Mesothelial cell of epicardium (in vitro differentiated cells): ENCODE measurements around the gene AHNAK. TPM values are rescaled to one million over a fixed set of nuclear protein-coding genes. Genes with fewer than 3 reads are reported as not detected.
A peak's percentile ranks its signal among the peaks of the same experiment; 100 is the strongest.

Experiments
- DNase-seq, 2 experiments: peaks; one replicate each; pipeline ENCODE4 v3.0.0; 2021; ENCODE audit warnings: low spot score in 2 of 2; ENCODE audit not compliant: unreplicated experiment in 2 of 2
- H3K27ac Mint-ChIP-seq: 2 replicates; pipeline ENCODE4 v1.8.0; 2021; ENCODE audit warnings: mixed read lengths
- H3K27me3 Mint-ChIP-seq: 2 replicates; pipeline ENCODE4 v1.8.0; 2021; ENCODE audit warnings: low read depth, mixed read lengths
- H3K36me3 Mint-ChIP-seq: 2 replicates; pipeline ENCODE4 v1.8.0; 2021; ENCODE audit warnings: mixed read lengths
- H3K4me1 Mint-ChIP-seq: 2 replicates; pipeline ENCODE4 v1.8.0; 2021; ENCODE audit warnings: mixed read lengths
- H3K4me3 Mint-ChIP-seq: 2 replicates; pipeline ENCODE4 v1.8.0; 2021; ENCODE audit warnings: mild to moderate bottlenecking, moderate library complexity, mixed read lengths
- H3K9me3 Mint-ChIP-seq: 2 replicates; pipeline ENCODE4 v1.8.0; 2021; ENCODE audit warnings: mixed read lengths
- total RNA-seq: library from RNA; stranded (reverse); gene quantifications from 3 replicates; pipeline ENCODE4 v1.2.1, GENCODE V29; 2021
- TF ChIP-seq, protein P1 (sequence below): fragments of 200-600 bp; sonication (generic); IDR thresholded peaks from one replicate; pipeline ENCODE4 v1.5.0; 2021; ENCODE audit warnings: antibody characterized with exemption; ENCODE audit not compliant: unreplicated experiment

The AHNAK gene
- total RNA-seq, 1 donor from 2014 or later: 481 TPM

DNA sequence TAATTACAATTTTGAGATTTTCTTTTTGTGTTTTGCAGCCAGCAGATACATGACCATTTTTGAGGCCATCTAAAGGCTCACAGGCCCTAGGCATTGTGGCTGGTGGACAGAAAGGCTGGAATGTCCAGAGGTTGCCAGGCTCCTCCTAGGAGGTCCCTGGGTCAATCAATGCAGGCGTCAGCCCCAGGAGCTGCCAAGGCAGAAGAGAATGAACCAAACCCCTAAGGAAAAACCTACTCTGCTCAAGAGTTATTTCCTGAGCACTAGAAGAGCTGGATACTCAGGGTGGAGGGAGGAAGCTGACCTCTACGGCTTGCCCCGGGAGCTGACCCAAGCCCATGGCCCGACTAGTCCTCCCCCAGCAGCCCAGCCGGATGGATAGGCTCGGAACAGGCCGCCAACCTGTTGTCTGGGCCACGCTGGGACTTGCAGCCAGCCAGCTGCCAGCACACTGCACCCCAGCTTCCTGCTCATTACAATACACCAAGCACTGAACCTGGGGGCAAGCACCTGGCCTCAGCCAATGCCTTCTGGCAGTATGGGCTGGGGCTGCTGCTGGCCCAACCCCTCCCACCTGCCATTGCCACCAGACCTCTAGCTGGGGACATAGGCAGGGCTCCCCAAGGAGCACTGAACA is 133.4 kb downstream of the AHNAK start:
- Mint-ChIP-seq H3K36me3 (no peaks in the 10 kb centered on the region), H3K4me1 (peaks cover 11% of the 10 kb centered on the region), H3K4me3 (no peak overlapping the region), H3K27ac (no peak overlapping the region), H3K9me3 (no peaks in the 10 kb centered on the region), H3K27me3 (no peaks in the 10 kb centered on the region)
- TF ChIP-seq, protein P1, sequence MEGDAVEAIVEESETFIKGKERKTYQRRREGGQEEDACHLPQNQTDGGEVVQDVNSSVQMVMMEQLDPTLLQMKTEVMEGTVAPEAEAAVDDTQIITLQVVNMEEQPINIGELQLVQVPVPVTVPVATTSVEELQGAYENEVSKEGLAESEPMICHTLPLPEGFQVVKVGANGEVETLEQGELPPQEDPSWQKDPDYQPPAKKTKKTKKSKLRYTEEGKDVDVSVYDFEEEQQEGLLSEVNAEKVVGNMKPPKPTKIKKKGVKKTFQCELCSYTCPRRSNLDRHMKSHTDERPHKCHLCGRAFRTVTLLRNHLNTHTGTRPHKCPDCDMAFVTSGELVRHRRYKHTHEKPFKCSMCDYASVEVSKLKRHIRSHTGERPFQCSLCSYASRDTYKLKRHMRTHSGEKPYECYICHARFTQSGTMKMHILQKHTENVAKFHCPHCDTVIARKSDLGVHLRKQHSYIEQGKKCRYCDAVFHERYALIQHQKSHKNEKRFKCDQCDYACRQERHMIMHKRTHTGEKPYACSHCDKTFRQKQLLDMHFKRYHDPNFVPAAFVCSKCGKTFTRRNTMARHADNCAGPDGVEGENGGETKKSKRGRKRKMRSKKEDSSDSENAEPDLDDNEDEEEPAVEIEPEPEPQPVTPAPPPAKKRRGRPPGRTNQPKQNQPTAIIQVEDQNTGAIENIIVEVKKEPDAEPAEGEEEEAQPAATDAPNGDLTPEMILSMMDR: no peak
- no peak for DNase-seq

DNA sequence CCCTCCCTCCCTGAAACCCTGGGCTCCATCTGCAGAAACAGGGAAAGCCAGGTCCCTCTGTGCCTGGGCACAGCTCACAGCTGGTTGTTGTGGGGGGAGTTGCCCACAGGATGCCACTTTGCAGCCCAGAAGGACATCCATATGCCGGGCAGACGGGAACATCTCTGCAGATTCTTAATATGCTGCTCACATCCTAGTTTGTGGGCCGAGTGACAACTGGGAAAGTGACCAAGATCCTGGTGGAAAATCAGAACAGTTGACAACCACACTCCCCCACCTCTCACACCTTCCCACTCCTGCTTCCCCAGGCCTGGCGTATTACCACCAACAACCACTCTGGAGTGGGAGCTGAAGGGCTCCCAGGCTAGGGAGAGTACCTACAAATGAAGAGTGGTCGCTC is 135.1 kb downstream of the AHNAK start:
- DNase-seq: no peak
- H3K27me3 Mint-ChIP-seq: no peaks in the 10 kb centered on the region
- TF ChIP-seq, protein P1: no peak
- H3K4me1 Mint-ChIP-seq: peaks cover 6% of the 10 kb centered on the region
- no peak overlapping the region for H3K4me3 Mint-ChIP-seq
- H3K36me3 Mint-ChIP-seq: no peaks in the 10 kb centered on the region
- H3K9me3 Mint-ChIP-seq: no peaks in the 10 kb centered on the region
- H3K27ac Mint-ChIP-seq: no peak overlapping the region

DNA sequence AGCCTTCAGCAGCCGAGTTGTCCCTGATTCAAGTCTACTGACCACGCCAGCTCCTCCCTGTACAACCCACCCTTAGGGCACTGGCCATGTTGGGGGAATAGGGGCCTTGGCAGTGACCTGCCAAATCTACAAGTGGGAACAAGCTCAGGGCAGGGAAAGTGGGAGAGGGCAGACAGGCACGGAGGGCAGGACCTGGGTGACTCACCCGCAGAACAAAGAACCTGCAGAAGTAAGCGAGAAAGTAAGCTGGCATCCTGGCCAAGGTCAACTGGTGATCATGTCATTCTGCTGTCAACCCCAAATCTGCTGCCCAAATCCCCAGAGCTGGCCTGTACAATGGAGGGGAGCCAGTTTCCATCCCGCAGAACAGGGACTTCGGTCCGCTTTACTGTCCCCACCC is 135.6 kb downstream of the AHNAK start:
- H3K27ac Mint-ChIP-seq: no peak overlapping the region
- no peaks in the 10 kb centered on the region for H3K36me3 Mint-ChIP-seq
- H3K4me1 Mint-ChIP-seq: peaks cover 6% of the 10 kb centered on the region
- H3K27me3 Mint-ChIP-seq: no peaks in the 10 kb centered on the region
- no peaks in the 10 kb centered on the region for H3K9me3 Mint-ChIP-seq
- H3K4me3 Mint-ChIP-seq: no peak overlapping the region
- TF ChIP-seq, protein P1: no peak
- DNase-seq: no peak

DNA sequence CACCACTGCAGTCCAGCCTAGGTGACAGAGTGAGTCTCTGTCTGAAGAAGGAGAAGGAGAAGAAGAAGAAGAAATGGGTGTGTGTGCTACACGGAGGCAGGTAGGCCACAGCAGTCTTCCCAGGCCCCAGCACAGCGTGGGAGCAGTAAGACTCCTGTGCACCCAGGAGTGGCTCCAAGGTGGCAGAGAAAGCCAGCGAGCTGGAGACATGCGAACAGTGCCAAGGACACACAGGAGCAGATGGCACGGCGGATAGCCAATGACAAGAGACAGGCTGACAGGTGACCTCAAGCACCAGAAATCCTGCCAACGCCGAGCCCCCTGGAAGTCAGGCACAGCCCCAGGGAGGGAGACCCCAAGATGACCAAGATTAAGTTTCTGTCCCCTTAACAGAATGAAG is 136.8 kb downstream of the AHNAK start:
- Mint-ChIP-seq H3K4me1 (peaks cover 13% of the 10 kb centered on the region), H3K9me3 (no peaks in the 10 kb centered on the region), H3K4me3 (no peak overlapping the region), H3K27me3 (no peaks in the 10 kb centered on the region), H3K36me3 (no peaks in the 10 kb centered on the region), H3K27ac (no peak overlapping the region)
- no peak for DNase-seq
- TF ChIP-seq, protein P1: no peak

DNA sequence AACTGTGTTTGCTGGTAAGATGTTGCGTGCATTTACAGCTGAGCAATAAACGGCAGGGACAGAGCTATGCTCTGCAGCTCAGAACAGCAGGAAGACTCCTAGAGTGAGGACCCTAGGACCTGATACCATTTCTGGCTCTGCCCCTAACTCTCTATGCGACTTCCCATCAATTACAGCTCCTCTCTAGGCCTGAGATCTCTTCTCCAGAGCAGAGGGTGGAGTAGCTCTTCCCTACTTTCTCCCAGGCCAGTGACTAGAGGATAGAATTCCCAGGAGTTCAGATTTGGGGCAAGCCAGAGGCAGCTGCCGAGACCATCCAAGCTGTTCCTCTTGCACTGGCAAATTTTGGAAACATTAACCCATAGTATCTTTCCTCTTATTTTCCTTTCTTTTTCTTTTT is 140.6 kb downstream of the AHNAK start:
- H3K4me3 Mint-ChIP-seq: no peak overlapping the region
- no peak for DNase-seq
- H3K9me3 Mint-ChIP-seq: no peaks in the 10 kb centered on the region
- no peaks in the 10 kb centered on the region for H3K36me3 Mint-ChIP-seq
- peaks cover 36% of the 10 kb centered on the region for H3K4me1 Mint-ChIP-seq
- H3K27me3 Mint-ChIP-seq: no peaks in the 10 kb centered on the region
- peak overlapping the region; percentile 85 for H3K27ac Mint-ChIP-seq
- TF ChIP-seq, protein P1: no peak

DNA sequence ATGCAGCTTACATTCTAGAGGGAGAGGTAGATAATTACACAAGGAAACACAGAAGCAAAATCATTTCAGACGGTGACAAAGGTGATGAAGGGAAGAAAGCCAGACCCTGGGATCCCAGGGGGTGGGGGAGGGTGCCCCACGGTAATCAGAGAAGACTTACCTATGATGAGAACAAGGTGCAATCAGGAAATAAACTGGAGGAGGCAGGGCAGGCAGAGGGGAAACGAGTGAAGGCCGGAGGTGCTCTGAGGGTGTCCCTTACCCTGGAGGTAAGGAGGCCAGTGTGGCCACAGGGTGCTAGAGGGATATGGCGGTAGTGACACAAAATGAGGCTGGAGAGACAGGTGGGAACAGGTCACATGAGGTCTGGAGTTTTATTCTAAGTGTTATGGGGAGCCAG is 141.7 kb downstream of the AHNAK start:
- Mint-ChIP-seq H3K4me1 (peaks cover 48% of the 10 kb centered on the region), H3K27me3 (no peaks in the 10 kb centered on the region), H3K4me3 (no peak overlapping the region), H3K36me3 (no peaks in the 10 kb centered on the region), H3K9me3 (no peaks in the 10 kb centered on the region), H3K27ac (peak overlapping the region; percentile 17)
- DNase-seq: no peak
- TF ChIP-seq, protein P1: no peak
